Activated T-helper 9 cell treated with anti-CD3 and anti-CD28 coated beads, Interleukin-2, amount 50 U/mL, for 16 hours (primary cell): ENCODE measurements around the gene PDX1.

ENCODE experiments used
- DNase-seq: peaks from one replicate; pipeline ENCODE4 v3.0.0-alpha.2; 2020; ENCODE audit warnings: low read depth

The PDX1 gene

DNA sequence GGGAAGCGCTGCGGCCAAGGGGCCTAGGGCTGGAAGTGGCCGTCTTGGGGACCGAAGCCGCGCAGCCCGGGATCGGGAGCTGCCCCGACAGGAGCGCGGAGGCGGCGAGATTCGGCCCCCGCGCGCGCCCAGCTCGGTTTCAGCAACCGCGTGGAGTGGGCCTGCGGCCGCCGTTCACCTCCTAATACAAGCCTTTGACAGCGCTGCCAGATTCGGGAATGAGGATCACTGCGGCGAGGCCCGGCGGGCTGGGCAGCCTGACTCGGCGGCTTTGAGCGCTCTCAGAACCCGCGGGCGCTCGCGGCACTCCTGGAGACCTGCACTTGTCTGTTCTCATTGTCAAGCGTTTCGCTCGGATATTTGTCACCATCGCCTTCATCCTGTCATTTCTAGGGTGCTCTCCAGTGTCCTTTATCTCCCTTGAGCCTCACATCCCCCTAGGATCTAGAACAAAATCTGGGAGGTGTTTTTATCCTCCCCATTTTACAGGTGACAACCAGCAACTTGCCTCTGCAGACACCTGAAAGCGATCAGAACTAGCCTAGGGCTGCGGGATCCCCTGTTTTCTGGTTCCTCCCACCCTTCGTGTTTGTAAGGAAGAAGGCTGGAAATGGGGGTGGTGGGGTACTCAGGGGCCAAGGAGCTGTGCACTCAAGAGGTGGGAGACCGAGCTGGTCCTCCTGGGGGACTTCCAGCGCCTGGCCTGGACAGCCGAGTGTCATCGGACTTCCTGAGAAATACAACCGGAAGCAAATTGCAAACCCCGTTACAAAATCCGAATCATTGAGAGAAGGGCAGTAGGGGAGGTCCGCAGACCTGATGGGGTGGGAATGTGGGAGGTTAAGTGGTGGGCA lies 50.8 kb downstream of the PDX1 start:
- no peak for DNase-seq

- DNase-seq, result no peak
Measured at GRCh38 chr13:27971236-27971645, 51.4 kb downstream of the PDX1 start.

DNA sequence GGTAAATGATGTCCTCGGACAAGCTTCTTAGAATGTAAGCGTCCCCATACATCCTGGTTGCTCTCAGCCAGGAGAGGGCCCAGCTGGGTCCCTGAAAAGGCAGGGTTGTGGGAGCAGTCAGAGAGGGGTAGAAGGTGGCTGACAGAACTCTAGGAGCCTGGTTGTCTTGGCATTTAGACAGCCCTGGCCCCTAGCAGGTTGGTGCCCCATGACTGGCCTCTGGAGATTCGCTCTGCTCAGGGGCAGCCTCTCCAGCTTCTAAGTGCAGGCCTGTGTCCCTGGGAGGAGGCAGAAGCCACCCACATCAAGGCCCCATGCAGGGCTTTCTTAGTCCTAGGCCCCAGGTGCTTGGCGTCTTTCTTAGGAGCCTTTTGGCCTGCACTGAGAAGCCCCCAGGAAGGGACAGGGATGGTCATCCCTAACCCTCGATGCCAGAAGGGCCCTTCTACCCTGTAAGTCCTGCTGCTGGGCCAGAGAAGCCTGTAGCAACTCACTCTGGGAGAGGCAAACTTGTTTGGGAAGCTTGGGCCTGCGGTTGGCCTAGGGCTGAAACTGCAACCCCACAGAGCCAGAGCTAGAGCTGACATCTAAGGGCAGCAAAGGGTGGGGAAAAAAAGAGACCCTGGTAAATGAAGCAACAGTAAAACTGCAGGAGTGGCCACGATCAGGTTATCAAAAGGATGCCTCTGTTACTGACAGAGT lies 52.1 kb downstream of the PDX1 start:
- no peak for DNase-seq

- no peak for DNase-seq
Measured at GRCh38 chr13:27972478-27972820, 52.6 kb downstream of the PDX1 start.

DNA sequence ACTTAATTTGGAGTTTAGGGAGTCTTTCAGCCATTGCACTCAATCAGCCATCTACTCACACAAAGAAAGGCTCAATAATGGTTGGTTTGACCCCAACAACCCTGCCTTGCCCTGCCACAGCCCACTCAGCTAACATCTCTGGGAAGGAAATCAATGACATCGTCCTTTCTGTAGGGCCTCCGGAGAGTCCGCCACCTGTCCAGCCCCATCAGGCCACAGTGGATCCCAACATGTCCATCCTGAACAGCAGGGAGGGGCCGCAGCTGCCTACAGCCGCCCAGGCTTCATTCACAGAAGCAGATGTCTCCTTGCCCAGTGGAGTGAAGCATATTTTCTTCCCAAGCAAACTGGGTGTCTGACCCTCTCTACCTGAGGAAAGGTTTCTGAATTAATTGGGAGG lies 53.5 kb downstream of the PDX1 start:
- no peak for DNase-seq

DNA sequence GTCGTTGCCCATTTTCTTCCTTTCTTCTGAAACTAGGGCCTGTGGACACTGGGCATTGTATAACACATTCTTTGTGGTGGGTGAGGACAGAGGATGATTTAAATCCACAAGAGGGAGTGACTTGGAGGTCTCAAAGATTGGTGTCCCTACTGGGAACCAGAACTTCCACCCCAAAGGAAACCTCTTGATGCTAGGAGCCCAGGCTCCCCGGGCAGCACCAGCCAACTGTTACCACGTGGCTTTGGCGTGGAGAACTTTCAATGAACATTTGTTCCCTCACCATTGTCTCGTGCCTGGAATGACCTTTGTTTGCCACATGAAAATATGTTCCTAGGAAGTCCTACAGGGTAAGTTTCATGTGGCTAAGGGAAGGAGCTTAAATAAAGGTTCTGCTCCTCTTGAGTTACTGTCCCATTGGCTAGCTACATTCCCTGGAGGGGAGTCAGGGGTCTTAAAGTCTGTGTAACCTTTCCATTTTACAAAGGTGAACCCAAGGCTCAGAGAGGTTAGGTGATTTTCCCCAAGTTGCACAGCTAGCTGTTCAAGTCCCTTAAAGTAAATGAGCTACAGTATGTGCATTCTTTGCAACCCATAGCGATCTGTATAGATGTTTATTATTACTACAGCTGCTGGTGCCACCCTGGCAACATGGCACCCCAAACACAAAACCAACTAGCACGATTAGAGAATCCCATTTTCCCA lies 54.3 kb downstream of the PDX1 start:
- DNase-seq, result no peak
